GM23338 (cell line): Measurements from ENCODE around the gene TNFRSF19. TPM values are rescaled to one million over a fixed set of nuclear protein-coding genes. Genes with fewer than 3 reads are reported as not detected.

ENCODE experiments used
- ATAC-seq: fragments of 200-7000 bp; cut with Tn5 transposase; 3 replicates; pipeline ENCODE4 v1.9.1; 2020
- DNase-seq: peaks from one replicate; pipeline ENCODE4 v3.0.0-alpha.2; 2015; ENCODE audit warnings: low spot score
- H2AFZ ChIP-seq: fragments of 200-600 bp; sonication (generic); 2 replicates; pipeline ENCODE4 v1.8.0; 2016; ENCODE audit warnings: antibody characterized with exemption, mild to moderate bottlenecking, moderate library complexity
- H3F3A ChIP-seq: fragments of 200-600 bp; sonication (generic); replicated peaks from 2 replicates; pipeline ENCODE4 v1.8.0; 2017; ENCODE audit warnings: antibody characterized with exemption, mixed run types, low read depth
- H3K27ac ChIP-seq: fragments of 200-600 bp; sonication (generic); 2 replicates; pipeline ENCODE4 v1.6.1; 2016; ENCODE audit warnings: low read depth
- H3K27me3 ChIP-seq: fragments of 200-600 bp; sonication (generic); 2 replicates; pipeline ENCODE4 v1.8.0; 2016; ENCODE audit warnings: mild to moderate bottlenecking, mixed run types, moderate library complexity; ENCODE audit not compliant: insufficient read depth
- H3K36me3 ChIP-seq: fragments of 200-600 bp; sonication (generic); 2 replicates; pipeline ENCODE4 v1.8.0; 2016; ENCODE audit warnings: mild to moderate bottlenecking; ENCODE audit not compliant: insufficient read depth
- H3K4me1 ChIP-seq: fragments of 200-600 bp; sonication (generic); 2 replicates; pipeline ENCODE4 v1.8.0; 2016; ENCODE audit warnings: mild to moderate bottlenecking, moderate library complexity; ENCODE audit not compliant: insufficient read depth
- H3K4me2 ChIP-seq: fragments of 200-600 bp; sonication (generic); 2 replicates; pipeline ENCODE4 v1.7.1; 2017; ENCODE audit warnings: mixed run types
- H3K4me3 ChIP-seq: fragments of 200-600 bp; sonication (generic); 2 replicates; pipeline ENCODE4 v1.6.1; 2016; ENCODE audit warnings: mixed run types
- H3K79me2 ChIP-seq: fragments of 200-600 bp; sonication (generic); replicated peaks from 2 replicates; pipeline ENCODE4 v1.8.0; 2017; ENCODE audit warnings: mild to moderate bottlenecking; ENCODE audit not compliant: insufficient read depth
- H3K9me2 ChIP-seq: fragments of 200-600 bp; sonication (generic); 2 replicates; pipeline ENCODE4 v1.8.0; 2017; ENCODE audit not compliant: insufficient read depth
- H4K20me1 ChIP-seq: fragments of 200-600 bp; sonication (generic); replicated peaks from 2 replicates; pipeline ENCODE4 v1.8.0; 2017; ENCODE audit warnings: mild to moderate bottlenecking; ENCODE audit not compliant: insufficient read depth
- H3K27ac Mint-ChIP-seq: 2 replicates; pipeline ENCODE4 v1.8.0; 2020; ENCODE audit warnings: inconsistent platforms, mild to moderate bottlenecking, moderate library complexity, mixed read lengths
- H3K27me3 Mint-ChIP-seq: 3 replicates; pipeline ENCODE4 v1.8.0; 2022; ENCODE audit warnings: low read depth, mild to moderate bottlenecking, moderate library complexity, mixed read lengths, inconsistent platforms; ENCODE audit not compliant: insufficient read depth, poor library complexity
- H3K36me3 Mint-ChIP-seq: 3 replicates; pipeline ENCODE4 v1.8.0; 2021; ENCODE audit warnings: low read depth, mild to moderate bottlenecking, inconsistent platforms, moderate library complexity, mixed read lengths
- H3K4me1 Mint-ChIP-seq: 3 replicates; pipeline ENCODE4 v1.8.0; 2020; ENCODE audit warnings: mild to moderate bottlenecking, inconsistent platforms, mixed read lengths
- H3K4me3 Mint-ChIP-seq: 3 replicates; pipeline ENCODE4 v1.8.0; 2021; ENCODE audit warnings: moderate library complexity, mild to moderate bottlenecking, inconsistent platforms, mixed read lengths
- H3K9me3 Mint-ChIP-seq: 3 replicates; pipeline ENCODE4 v1.8.0; 2020; ENCODE audit warnings: moderate library complexity, mild to moderate bottlenecking, inconsistent platforms, mixed read lengths
- CREB1 ChIP-seq: fragments of 250-450 bp; sonication (Bioruptor Pico); IDR thresholded peaks from 2 replicates; pipeline ENCODE4 v1.5.0; 2020; ENCODE audit warnings: low read depth, mild to moderate bottlenecking, moderate library complexity
- CTCF ChIP-seq, 2 experiments: fragments of 200-600 bp in 1 of 2; sonication (generic) in 1 of 2; conservative IDR thresholded peaks; 2 replicates each; pipeline versions ENCODE4 v1.5.1 to v1.6.1; 2016 to 2017; ENCODE audit warnings: antibody characterized with exemption in 2 of 2, low read depth in 2 of 2, mild to moderate bottlenecking in 2 of 2, moderate library complexity in 1 of 2
- ETS1 ChIP-seq: IDR thresholded peaks from 2 replicates; pipeline ENCODE4 v1.6.1; 2016; ENCODE audit warnings: antibody characterized with exemption
- EZH2 ChIP-seq: fragments of 200-600 bp; sonication (generic); IDR thresholded peaks from one replicate; pipeline ENCODE4 v1.8.0; 2017; ENCODE audit warnings: antibody characterized with exemption, mild to moderate bottlenecking, low read depth; ENCODE audit not compliant: unreplicated experiment
- EZH2phosphoT487 ChIP-seq: fragments of 200-600 bp; sonication (generic); IDR thresholded peaks from one replicate; pipeline ENCODE4 v1.8.1; 2018; ENCODE audit warnings: antibody characterized with exemption; ENCODE audit not compliant: unreplicated experiment
- JUNB ChIP-seq: IDR thresholded peaks from one replicate; pipeline ENCODE4 v1.6.1; 2016; ENCODE audit warnings: antibody characterized with exemption; ENCODE audit not compliant: unreplicated experiment
- NANOG ChIP-seq: IDR thresholded peaks from 2 replicates; pipeline ENCODE4 v1.6.1; 2016; ENCODE audit warnings: antibody characterized with exemption, borderline replicate concordance
- POLR2AphosphoS5 ChIP-seq: IDR thresholded peaks from 2 replicates; pipeline ENCODE4 v1.6.1; 2016; ENCODE audit warnings: antibody characterized with exemption, low read depth
- STAT1 ChIP-seq: IDR thresholded peaks from one replicate; pipeline ENCODE4 v1.6.1; 2016; ENCODE audit warnings: antibody characterized with exemption; ENCODE audit not compliant: unreplicated experiment
- ZNF114 ChIP-seq: fragments of 250-450 bp; sonication (Bioruptor Pico); IDR thresholded peaks from 2 replicates; pipeline ENCODE4 v1.5.0; 2020; ENCODE audit warnings: mild to moderate bottlenecking, moderate library complexity
- ZNF331 ChIP-seq: fragments of 250-450 bp; sonication (Bioruptor Pico); IDR thresholded peaks from 2 replicates; pipeline ENCODE4 v1.5.0; 2020; ENCODE audit warnings: low read depth, mild to moderate bottlenecking, moderate library complexity
- ZNF462 ChIP-seq: fragments of 250-450 bp; sonication (Bioruptor Pico); IDR thresholded peaks from 2 replicates; pipeline ENCODE4 v1.5.0; 2020; ENCODE audit warnings: mild to moderate bottlenecking, moderate library complexity
- polyA plus RNA-seq: library from polyadenylated mRNA; unstranded; fragments of >200 nt; fragmentation: Nextera tagmentation; extraction: Ambion mirVana; gene quantifications from 2 replicates; pipeline ENCODE4 v1.2.1, GENCODE V29; 2016
- total RNA-seq: library from RNA; depleted of rRNA; stranded (reverse); fragments of >200 nt; shearing (Covaris generic); gene quantifications from 2 replicates; pipeline ENCODE4 v1.2.3, GENCODE V29; 2014

Gene TNFRSF19
- total and polyA plus RNA-seq, 2 experiments from 2014 or later, result 0.21 to 0.35 TPM

- TF ChIP-seq ETS1, result no peak
- no peak for TF ChIP-seq POLR2AphosphoS5
- TF ChIP-seq ZNF331 (CRISPR knock-in tag), result no peak
- no peak for TF ChIP-seq ZNF462 (CRISPR knock-in tag)
- no peak for TF ChIP-seq EZH2phosphoT487
- TF ChIP-seq STAT1, result no peak
- TF ChIP-seq NANOG, result no peak
Observed at GRCh38 chr13:23584275-23584674, 14.1 kb downstream of the TNFRSF19 start (continued).

- H3K4me3 ChIP-seq, result no peak overlapping the region
- H3K4me1 ChIP-seq, result no peaks in the 10 kb centered on the region
- H3K27me3 ChIP-seq, result peaks cover 5% of the 10 kb centered on the region
- peaks cover 3% of the 10 kb centered on the region for H3K27me3 Mint-ChIP-seq
- no peaks in the 10 kb centered on the region for H3K79me2 ChIP-seq
- ATAC-seq (no peak), DNase-seq (no peak)
- H3K9me2 ChIP-seq, result no peaks in the 10 kb centered on the region
- no peaks in the 10 kb centered on the region for H3K4me1 Mint-ChIP-seq
- no peaks in the 10 kb centered on the region; the same call in 2 of the 3 replicates for H3K9me3 Mint-ChIP-seq
- H4K20me1 ChIP-seq, result no peaks in the 10 kb centered on the region
- H3K36me3 Mint-ChIP-seq, result no peaks in the 10 kb centered on the region
- H3K27ac Mint-ChIP-seq, result no peak overlapping the region
- no peaks in the 10 kb centered on the region for H3K36me3 ChIP-seq
- H2AFZ ChIP-seq, result peak overlapping the region; percentile 56; the same call in 1 of the 2 replicates
- no peak overlapping the region for H3K4me3 Mint-ChIP-seq
- H3K27ac ChIP-seq, result no peak overlapping the region
- no peaks in the 10 kb centered on the region for H3F3A ChIP-seq
- H3K4me2 ChIP-seq, result no peak overlapping the region
- TF ChIP-seq EZH2, result no peak
- no peak for TF ChIP-seq JUNB
- no peak for TF ChIP-seq STAT1
- no peak for TF ChIP-seq ZNF114 (CRISPR knock-in tag)
- TF ChIP-seq CTCF (conservative IDR thresholded peaks at IDR 0.05; ENCODE audit: low read depth in 2 of 2), result no peak
- no peak for TF ChIP-seq EZH2phosphoT487
- no peak for TF ChIP-seq POLR2AphosphoS5
- no peak for TF ChIP-seq CREB1 (CRISPR knock-in tag)
- TF ChIP-seq ETS1, result no peak
Observed at GRCh38 chr13:23586336-23586735, 16.1 kb downstream of the TNFRSF19 start.
